HepG2 (cell line): ENCODE data around the gene CKS1B. TPM values are rescaled to one million over a fixed set of nuclear protein-coding genes. Genes with fewer than 3 reads are reported as not detected.

ENCODE experiments used
- DNMT1 ChIP-seq: sonication (generic); formaldehyde crosslinking; IDR thresholded peaks from 2 replicates; pipeline ENCODE4 v1.5.1; 2020; ENCODE audit warnings: mild to moderate bottlenecking, missing genetic modification reagents
- E2F1 ChIP-seq: sonication (generic); formaldehyde crosslinking; IDR thresholded peaks from 2 replicates; pipeline ENCODE4 v1.5.0; 2020; ENCODE audit warnings: missing genetic modification reagents
- ELF3 ChIP-seq: IDR thresholded peaks from 2 replicates; pipeline ENCODE4 v1.6.1; 2016; ENCODE audit warnings: missing genetic modification reagents, missing compliant biosample characterization
- MEIS2 ChIP-seq: sonication (generic); formaldehyde crosslinking; IDR thresholded peaks from 2 replicates; pipeline ENCODE4 v1.9.0; 2021; ENCODE audit warnings: mild to moderate bottlenecking, missing genetic modification reagents
- MLXIP ChIP-seq: sonication (generic); formaldehyde crosslinking; IDR thresholded peaks from 2 replicates; pipeline ENCODE4 v1.9.0; 2021; ENCODE audit warnings: missing genetic modification reagents, borderline replicate concordance
- NR3C1 ChIP-seq: sonication (generic); formaldehyde crosslinking; IDR thresholded peaks from 2 replicates; pipeline ENCODE4 v1.4.0; 2020; ENCODE audit warnings: missing genetic modification reagents
- PAF1 ChIP-seq: IDR thresholded peaks from 2 replicates; pipeline ENCODE4 v1.6.1; 2016; ENCODE audit warnings: missing genetic modification reagents, missing compliant biosample characterization
- PCBP2 ChIP-seq: fragments of 200-400 bp; formaldehyde crosslinking; optimal IDR thresholded peaks from 2 replicates; pipeline ENCODE3; 2018; ENCODE audit warnings: low read length, low read depth; ENCODE audit not compliant: poor library complexity, severe bottlenecking
- SOX13 ChIP-seq, 3 experiments: fragments of 450-650 bp in 1 of 3; sonication (generic) in 1 of 3; formaldehyde crosslinking in 1 of 3; IDR thresholded peaks in 2 of 3; conservative IDR thresholded peaks in 1 of 3; 2 replicates each; pipeline versions ENCODE4 v1.5.0 to v1.6.1; 2016 to 2020; ENCODE audit warnings: antibody characterized with exemption in 1 of 3, mild to moderate bottlenecking in 1 of 3, missing compliant biosample characterization in 1 of 3, missing genetic modification reagents in 1 of 3, moderate library complexity in 1 of 3
- ZBTB7B ChIP-seq: sonication (generic); formaldehyde crosslinking; IDR thresholded peaks from 2 replicates; pipeline ENCODE4 v1.4.0; 2020; ENCODE audit warnings: missing genetic modification reagents
- ZHX2 ChIP-seq, 2 experiments: sonication (generic) in 1 of 2; formaldehyde crosslinking in 1 of 2; IDR thresholded peaks; 2 replicates each; pipeline versions ENCODE4 v1.6.1 to v1.9.0; 2014 to 2022; ENCODE audit warnings: antibody characterized with exemption in 1 of 2, borderline replicate concordance in 1 of 2, inconsistent platforms in 1 of 2, low read depth in 1 of 2, missing genetic modification reagents in 1 of 2
- ZNF317 ChIP-seq: sonication (generic); formaldehyde crosslinking; IDR thresholded peaks from 2 replicates; pipeline ENCODE4 v1.5.0; 2020; ENCODE audit warnings: mild to moderate bottlenecking, missing genetic modification reagents
- ZNF441 ChIP-seq: sonication (generic); formaldehyde crosslinking; IDR thresholded peaks from 2 replicates; pipeline ENCODE4 v1.7.0; 2021; ENCODE audit warnings: missing genetic modification reagents, borderline replicate concordance
- ZNF451 ChIP-seq: sonication (generic); formaldehyde crosslinking; IDR thresholded peaks from 2 replicates; pipeline ENCODE4 v1.5.0; 2020; ENCODE audit warnings: mild to moderate bottlenecking, missing genetic modification reagents
- ZNF746 ChIP-seq: sonication (generic); formaldehyde crosslinking; IDR thresholded peaks from 2 replicates; pipeline ENCODE4 v1.8.0; 2022; ENCODE audit warnings: mild to moderate bottlenecking, missing genetic modification reagents
- ZNF782 ChIP-seq: sonication (generic); formaldehyde crosslinking; IDR thresholded peaks from 2 replicates; pipeline ENCODE4 v1.4.0; 2020; ENCODE audit warnings: missing genetic modification reagents, mild to moderate bottlenecking, borderline replicate concordance
- ZSCAN29 ChIP-seq: sonication (generic); formaldehyde crosslinking; conservative IDR thresholded peaks from 2 replicates; pipeline ENCODE4 v1.4.0; 2020; ENCODE audit warnings: mild to moderate bottlenecking, missing genetic modification reagents
- polyA plus RNA-seq, 8 experiments: library from polyadenylated mRNA; depleted of rRNA in 3 of 8; stranded (reverse) in 7 of 8; unstranded in 1 of 8; fragments of >200 nt; fragmentation: Illumina TruSeq in 4 of 8; extraction: Trizol in 4 of 8; gene quantifications; 2 replicates each; pipeline versions ENCODE4 v1.2.1 to v1.2.3, GENCODE V29; 2011 to 2016; ENCODE audit warnings: low read depth in 4 of 8, missing spikeins in 1 of 8, mixed read lengths in 1 of 8; ENCODE audit not compliant: insufficient read depth in 1 of 8
- total RNA-seq, 5 experiments: library from RNA; depleted of rRNA; stranded (reverse); fragments of >200 nt; fragmentation: Illumina TruSeq; extraction: Trizol; gene quantifications; 2 replicates each; pipeline ENCODE4 v1.2.3, GENCODE V29; 2016; ENCODE audit warnings: low read depth in 1 of 5

Gene CKS1B
- total and polyA plus RNA-seq, 2 of the 13 experiments (the other 11 are each of a cell fraction or from before 2014, with no cell fraction given) = 217 to 222 TPM

- TF ChIP-seq SOX13 (IDR thresholded peaks at IDR 0.05) (peak; percentile 62), SOX13 (CRISPR knock-in tag; conservative IDR thresholded peaks at IDR 0.05 in 1 of 2, IDR thresholded peaks at IDR 0.05 in 1 of 2) (peak in 1 of 2 experiments; percentile 70; a peak in 2 of 4 replicates), ZSCAN29 (CRISPR knock-in tag) (peak; percentile 55; the same call in 1 of the 2 replicates), ZHX2 (IDR thresholded peaks at IDR 0.05; ENCODE audit: low read depth) (peak; percentile 37; the same call in 1 of the 2 replicates), ZHX2 (CRISPR knock-in tag; IDR thresholded peaks at IDR 0.05; ENCODE audit: borderline replicate concordance) (no peak), ZNF746 (CRISPR knock-in tag) (peak; percentile 99), ZNF451 (CRISPR knock-in tag) (0 out of 2 replicates have a peak, but pooled peaks have one; percentile 28), NR3C1 (CRISPR knock-in tag) (no peak), PAF1 (CRISPR knock-in tag) (no peak), MEIS2 (CRISPR knock-in tag) (peak; percentile 79; the same call in 1 of the 2 replicates), E2F1 (CRISPR knock-in tag) (peak; percentile 60; the same call in 1 of the 2 replicates), MLXIP (CRISPR knock-in tag) (no peak), ZNF441 (CRISPR knock-in tag) (peak; percentile 37; the same call in 1 of the 2 replicates), ZNF782 (CRISPR knock-in tag) (peak; percentile 58; the same call in 1 of the 2 replicates), PCBP2 (peak; percentile 62), ZNF317 (CRISPR knock-in tag) (0 out of 2 replicates have a peak, but pooled peaks have one; percentile 57), DNMT1 (CRISPR knock-in tag) (no peak), ZBTB7B (CRISPR knock-in tag) (peak; percentile 94), ELF3 (CRISPR knock-in tag) (peak; percentile 35; the same call in 1 of the 2 replicates)
Measured at GRCh38 chr1:155000726-155001424, 26.4 kb downstream of the CKS1B start (continued).
